ACC112 (cell line): ENCODE data around the gene CDKL4.

Experiments
- H2AFZ ChIP-seq: fragments of 200-600 bp; sonication (generic); one replicate; pipeline ENCODE4 v1.6.0; 2017; ENCODE audit warnings: antibody characterized with exemption, low read length; ENCODE audit not compliant: unreplicated experiment
- H3K27ac ChIP-seq: fragments of 200-600 bp; sonication (generic); 2 replicates; pipeline ENCODE4 v1.5.1; 2014; ENCODE audit warnings: low read depth, mild to moderate bottlenecking, antibody characterized with exemption, low read length, moderate library complexity
- H3K27me3 ChIP-seq: fragments of 200-600 bp; sonication (generic); 2 replicates; pipeline ENCODE4 v1.6.1; 2014; ENCODE audit warnings: mild to moderate bottlenecking, antibody characterized with exemption, low read length, moderate library complexity, mixed read lengths; ENCODE audit not compliant: insufficient read depth
- H3K36me3 ChIP-seq: fragments of 200-600 bp; sonication (generic); 2 replicates; pipeline ENCODE4 v1.6.1; 2016; ENCODE audit warnings: mild to moderate bottlenecking, antibody characterized with exemption, low read length, moderate library complexity, mixed read lengths; ENCODE audit not compliant: insufficient read depth
- H3K4me1 ChIP-seq: fragments of 200-600 bp; sonication (generic); one replicate; pipeline ENCODE4 v1.6.1; 2016; ENCODE audit warnings: low read length, mixed read lengths; ENCODE audit not compliant: insufficient read depth, unreplicated experiment, control insufficient read depth
- H3K4me3 ChIP-seq: fragments of 200-600 bp; sonication (generic); 2 replicates; pipeline ENCODE4 v1.5.1; 2014; ENCODE audit warnings: mild to moderate bottlenecking, low read depth, low read length
- H3K79me2 ChIP-seq: fragments of 200-600 bp; sonication (generic); one replicate; pipeline ENCODE4 v1.6.0; 2016; ENCODE audit warnings: low read length; ENCODE audit not compliant: control insufficient read depth, unreplicated experiment, insufficient read depth

Gene CDKL4

DNA sequence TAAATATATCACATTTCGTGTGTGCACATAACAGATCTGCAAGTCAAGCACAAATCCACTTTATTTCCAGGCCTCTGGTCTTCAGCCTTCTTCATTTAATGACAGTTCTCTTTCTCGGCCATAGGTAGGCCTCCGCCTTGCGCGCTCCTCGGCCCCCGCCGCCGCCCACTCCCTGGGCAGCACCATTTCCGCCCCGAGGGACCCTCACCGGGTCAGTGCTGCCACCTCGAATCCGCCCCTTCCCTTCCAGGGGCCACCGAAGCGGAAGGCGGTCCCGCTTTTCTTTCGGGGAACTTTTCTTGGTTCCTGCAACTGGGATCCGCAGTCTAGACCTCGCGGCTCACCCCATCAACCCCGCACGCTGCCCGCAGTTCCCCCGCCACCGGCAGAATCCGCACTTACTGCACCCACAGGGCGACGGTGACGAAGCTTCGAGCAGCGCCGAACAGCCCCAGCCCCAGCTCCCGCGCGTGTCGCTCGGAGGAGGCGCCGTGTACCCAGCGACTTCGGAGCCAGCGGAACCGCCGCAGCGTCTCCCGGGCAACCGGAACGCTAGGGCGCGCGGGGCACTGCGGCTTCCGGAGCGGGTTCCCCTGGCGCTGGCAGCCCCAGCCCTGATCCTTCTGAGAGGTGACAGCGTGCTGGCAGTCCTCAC, at the start of gene CDKL4:
CDKL4 (minus strand) TSS at position 502 of the 655 bp plus-strand sequence.
- Histone ChIP-seq H3K4me1 (no peaks in the 10 kb centered on the region), H3K36me3 (peaks cover 10% of the 10 kb centered on the region; the same call in 1 of the 2 replicates), H3K27ac (no peak within 1 kb of the TSS), H3K79me2 (no peaks in the 10 kb centered on the region), H3K27me3 (no peaks in the 10 kb centered on the region), H3K4me3 (peak within 1 kb of the TSS; percentile 21; the same call in 1 of the 2 replicates), H2AFZ (no peak within 1 kb of the TSS)

DNA sequence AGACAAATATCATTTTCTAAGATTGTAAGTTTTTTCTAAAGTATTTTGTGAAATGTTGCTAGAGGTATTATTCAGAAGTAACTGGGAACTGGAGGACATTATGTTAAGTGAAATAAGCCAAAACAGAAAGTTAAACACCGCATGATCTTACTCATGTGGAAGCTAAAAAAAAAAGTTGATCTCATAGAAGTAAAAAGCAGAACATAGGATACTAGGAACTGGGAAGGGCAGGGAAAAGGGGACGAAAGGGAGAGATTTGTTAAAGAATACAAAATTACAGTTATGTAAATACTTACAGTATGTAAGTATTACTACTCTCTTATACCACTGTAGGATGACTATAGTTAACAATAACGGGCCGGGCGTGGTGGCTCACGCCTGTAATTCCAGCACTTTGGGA, 46.7 kb upstream of the CDKL4 start:
- Histone ChIP-seq H3K36me3 (peaks cover 15% of the 10 kb centered on the region), H3K79me2 (no peaks in the 10 kb centered on the region)

DNA sequence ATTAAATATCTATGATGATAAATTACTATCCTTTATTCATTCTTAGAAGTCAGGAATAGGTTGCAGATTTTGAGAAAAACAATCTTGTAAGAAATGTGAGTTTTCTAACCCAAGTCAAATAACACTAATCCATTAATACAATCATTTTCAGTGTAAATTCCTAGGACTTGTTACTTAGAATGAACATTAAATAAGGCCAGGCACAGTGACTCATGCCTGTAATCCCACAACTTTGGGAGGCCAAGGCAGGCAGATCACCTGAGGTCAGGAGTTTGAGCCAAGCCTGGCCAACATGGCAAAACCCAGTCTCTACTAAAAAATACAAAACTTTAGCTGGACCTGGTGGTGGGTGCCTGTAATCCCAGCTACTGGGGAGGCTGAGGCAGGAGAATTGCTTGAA, 45.8 kb upstream of the CDKL4 start:
- Histone ChIP-seq H3K79me2 (no peaks in the 10 kb centered on the region), H3K27me3 (no peaks in the 10 kb centered on the region), H3K4me1 (no peaks in the 10 kb centered on the region), H3K4me3 (no peak overlapping the region), H2AFZ (no peak overlapping the region), H3K36me3 (peaks cover 15% of the 10 kb centered on the region), H3K27ac (no peak overlapping the region)

More for the DNA sequence above, 46.7 kb upstream of the CDKL4 start:
- H2AFZ ChIP-seq, result no peak overlapping the region
- H3K27me3 ChIP-seq, result no peaks in the 10 kb centered on the region
- no peak overlapping the region for H3K27ac ChIP-seq
- H3K4me1 ChIP-seq, result no peaks in the 10 kb centered on the region
- H3K4me3 ChIP-seq, result no peak overlapping the region

DNA sequence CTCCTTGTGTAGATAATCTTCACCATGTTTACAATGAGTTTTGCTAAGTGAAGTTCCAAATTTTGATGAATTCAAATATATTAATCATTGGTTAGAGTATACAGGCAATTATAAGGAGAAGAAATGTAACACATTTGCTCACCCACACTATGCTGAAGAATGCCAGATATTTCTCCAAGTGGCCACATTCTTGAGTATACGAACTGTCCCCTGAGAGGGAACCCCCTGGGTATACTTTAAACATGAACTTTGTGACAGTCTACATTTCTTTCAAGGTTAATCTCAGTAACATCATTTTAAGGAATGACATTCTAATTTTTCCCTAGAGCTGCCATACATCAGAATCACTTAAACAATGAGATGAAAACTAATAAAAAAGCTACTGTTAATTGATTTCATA, 39.8 kb upstream of the CDKL4 start:
- peaks cover 15% of the 10 kb centered on the region for H3K36me3 ChIP-seq
- no peaks in the 10 kb centered on the region for H3K79me2 ChIP-seq
- no peaks in the 10 kb centered on the region for H3K27me3 ChIP-seq
- no peak overlapping the region for H3K4me3 ChIP-seq
- H3K4me1 ChIP-seq, result no peaks in the 10 kb centered on the region
- H3K27ac ChIP-seq, result no peak overlapping the region
- H2AFZ ChIP-seq, result no peak overlapping the region

DNA sequence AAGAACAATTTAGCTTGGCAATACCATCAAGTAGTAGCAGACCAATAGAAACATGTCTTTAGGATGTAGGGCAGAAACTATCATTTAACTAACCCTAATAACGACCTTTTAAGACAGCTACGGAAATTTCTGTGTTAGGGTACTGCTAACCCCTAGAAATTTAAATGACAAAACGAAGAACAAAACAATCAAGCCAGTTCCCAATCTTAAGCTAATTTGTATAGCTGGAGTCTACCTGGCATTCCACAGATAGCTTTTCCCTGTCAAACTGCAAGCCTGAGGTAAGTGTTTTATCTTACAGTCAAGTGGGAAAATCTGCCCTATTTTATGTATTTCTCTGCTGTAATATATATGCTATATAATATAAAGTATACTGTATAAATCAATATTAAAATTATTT, 37.6 kb upstream of the CDKL4 start:
- Histone ChIP-seq H3K36me3 (peaks cover 16% of the 10 kb centered on the region), H3K4me3 (no peak overlapping the region), H2AFZ (no peak overlapping the region), H3K27me3 (no peaks in the 10 kb centered on the region), H3K27ac (no peak overlapping the region), H3K4me1 (no peaks in the 10 kb centered on the region), H3K79me2 (no peaks in the 10 kb centered on the region)

DNA sequence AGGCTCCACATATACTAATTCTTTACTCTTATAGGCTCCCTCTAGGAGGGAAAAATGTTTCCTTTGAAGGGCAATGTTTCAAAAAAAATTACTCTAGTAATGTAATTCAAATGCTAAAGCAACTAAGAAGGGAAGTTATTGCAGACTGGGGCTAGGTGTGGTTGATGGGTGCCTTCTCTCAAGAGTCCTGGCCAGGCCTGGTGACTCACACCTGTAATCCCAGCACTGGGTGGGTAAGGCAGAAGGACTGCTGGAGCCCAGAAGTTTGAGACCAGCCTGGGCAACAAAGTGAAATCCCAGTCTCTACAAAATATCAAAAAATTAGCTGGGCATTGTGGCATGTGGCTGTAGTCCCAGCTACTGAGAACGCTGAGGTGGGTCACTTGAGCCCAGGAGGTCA, 31.2 kb upstream of the CDKL4 start:
- Histone ChIP-seq H3K27me3 (no peaks in the 10 kb centered on the region), H3K4me1 (no peaks in the 10 kb centered on the region), H3K27ac (no peak overlapping the region), H3K79me2 (no peaks in the 10 kb centered on the region), H3K4me3 (no peak overlapping the region), H2AFZ (no peak overlapping the region), H3K36me3 (peaks cover 27% of the 10 kb centered on the region)

DNA sequence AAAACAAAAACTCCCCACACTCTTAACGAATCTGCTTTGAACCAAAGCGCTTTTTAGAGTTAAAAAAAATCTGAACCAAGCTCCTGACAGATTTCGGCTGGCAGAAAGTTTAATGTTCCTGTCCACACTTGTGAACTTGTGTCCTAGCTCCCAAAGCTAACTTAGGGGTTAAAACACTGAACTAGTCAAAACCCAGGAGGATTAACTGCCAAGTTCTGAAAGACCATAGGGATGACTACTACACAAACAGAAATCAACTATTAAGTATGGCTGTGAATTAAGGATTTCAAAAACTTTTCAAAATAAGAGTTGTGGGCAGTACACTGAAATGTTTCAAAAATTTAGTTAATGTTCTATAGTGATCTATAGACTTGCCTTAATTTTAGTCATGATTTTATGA, 26.2 kb upstream of the CDKL4 start:
- Histone ChIP-seq H3K36me3 (peaks cover 13% of the 10 kb centered on the region), H3K4me3 (no peak overlapping the region), H3K27ac (no peak overlapping the region), H2AFZ (no peak overlapping the region), H3K79me2 (no peaks in the 10 kb centered on the region), H3K4me1 (peaks cover 10% of the 10 kb centered on the region), H3K27me3 (no peaks in the 10 kb centered on the region)

DNA sequence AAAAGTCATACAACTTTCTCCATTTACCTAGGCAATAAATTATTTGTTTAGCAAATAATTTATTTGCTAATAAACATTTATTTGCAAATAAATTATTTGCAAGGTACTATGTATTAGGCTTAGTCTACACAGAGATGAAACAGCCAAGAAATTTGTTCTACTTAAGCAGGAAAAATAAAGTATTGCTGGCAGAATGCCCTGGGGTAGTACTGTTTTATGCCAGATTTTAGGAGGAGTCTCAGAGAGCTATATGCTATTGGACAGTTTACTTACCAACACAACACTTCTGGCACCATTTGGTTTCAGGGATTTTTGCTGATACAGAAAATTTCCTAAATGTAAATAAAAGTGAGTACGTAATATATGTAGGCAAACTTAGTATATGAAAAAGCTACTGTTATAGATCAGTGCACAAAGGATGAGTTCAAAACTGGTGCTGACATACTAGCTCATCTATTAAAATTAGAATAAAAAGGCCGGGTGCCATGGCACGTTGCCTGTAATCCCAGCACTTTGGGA, 23.2 kb upstream of the CDKL4 start:
- no peak overlapping the region for H3K27ac ChIP-seq
- no peak overlapping the region for H2AFZ ChIP-seq
- no peaks in the 10 kb centered on the region for H3K79me2 ChIP-seq
- H3K4me3 ChIP-seq, result no peak overlapping the region
- H3K36me3 ChIP-seq, result peaks cover 15% of the 10 kb centered on the region
- H3K4me1 ChIP-seq, result peaks cover 10% of the 10 kb centered on the region
- no peaks in the 10 kb centered on the region for H3K27me3 ChIP-seq

DNA sequence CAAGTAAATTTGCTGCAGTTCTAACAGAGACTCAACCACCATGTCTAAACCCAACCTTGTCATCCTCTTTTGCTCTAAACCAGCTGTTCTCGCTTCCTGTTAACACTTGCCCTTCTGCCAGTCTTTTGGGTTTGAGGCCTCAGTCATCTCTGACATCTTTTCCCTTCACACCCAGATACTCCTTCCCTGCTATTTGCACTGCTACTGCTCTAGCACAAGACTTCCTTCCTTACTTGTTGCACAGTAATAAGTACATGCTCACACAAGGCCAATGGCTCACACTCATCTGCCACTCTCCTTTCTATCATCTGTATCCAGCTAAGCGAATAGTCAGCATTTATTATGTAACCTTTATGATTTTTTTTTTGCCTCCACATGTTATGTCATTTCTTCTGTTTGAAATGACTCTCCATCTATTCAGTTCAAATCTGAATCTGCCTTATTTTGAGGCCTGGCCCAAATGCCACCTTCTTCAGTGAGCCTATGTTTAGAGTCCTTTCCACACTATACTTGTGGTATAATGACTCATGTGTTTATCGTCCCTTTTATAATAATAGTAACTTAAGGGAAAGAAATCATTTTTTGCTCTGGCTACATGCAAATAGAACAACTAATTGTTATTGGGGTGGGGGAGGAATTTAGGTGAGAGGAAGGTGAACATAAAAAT, 22.5 kb upstream of the CDKL4 start:
- Histone ChIP-seq H3K4me1 (peaks cover 10% of the 10 kb centered on the region), H3K27me3 (no peaks in the 10 kb centered on the region), H3K27ac (no peak overlapping the region), H2AFZ (no peak overlapping the region), H3K36me3 (peaks cover 17% of the 10 kb centered on the region), H3K79me2 (no peaks in the 10 kb centered on the region), H3K4me3 (no peak overlapping the region)

DNA sequence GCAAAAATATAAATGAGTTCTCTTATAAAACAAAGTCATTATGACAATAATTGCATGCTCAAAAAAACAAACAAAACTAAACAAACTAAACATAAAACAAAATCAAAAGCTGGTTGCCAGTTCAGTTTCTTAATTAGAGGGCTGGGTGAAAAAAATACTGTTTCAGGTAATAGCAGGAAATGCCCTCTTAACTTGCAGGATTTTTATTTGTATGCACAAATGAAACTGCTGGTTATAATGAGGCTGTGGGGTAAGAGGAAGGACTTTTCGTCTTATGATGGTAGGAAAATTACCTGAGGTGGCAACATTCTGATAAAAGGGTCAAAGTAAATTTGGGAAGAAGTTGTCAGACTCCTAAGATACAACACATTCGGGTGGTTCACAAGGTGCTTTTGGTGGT, 21.5 kb upstream of the CDKL4 start:
- no peak overlapping the region for H3K27ac ChIP-seq
- no peaks in the 10 kb centered on the region for H3K79me2 ChIP-seq
- H3K27me3 ChIP-seq, result no peaks in the 10 kb centered on the region
- no peak overlapping the region for H2AFZ ChIP-seq
- peaks cover 18% of the 10 kb centered on the region for H3K36me3 ChIP-seq
- no peak overlapping the region for H3K4me3 ChIP-seq
- peaks cover 10% of the 10 kb centered on the region for H3K4me1 ChIP-seq

DNA sequence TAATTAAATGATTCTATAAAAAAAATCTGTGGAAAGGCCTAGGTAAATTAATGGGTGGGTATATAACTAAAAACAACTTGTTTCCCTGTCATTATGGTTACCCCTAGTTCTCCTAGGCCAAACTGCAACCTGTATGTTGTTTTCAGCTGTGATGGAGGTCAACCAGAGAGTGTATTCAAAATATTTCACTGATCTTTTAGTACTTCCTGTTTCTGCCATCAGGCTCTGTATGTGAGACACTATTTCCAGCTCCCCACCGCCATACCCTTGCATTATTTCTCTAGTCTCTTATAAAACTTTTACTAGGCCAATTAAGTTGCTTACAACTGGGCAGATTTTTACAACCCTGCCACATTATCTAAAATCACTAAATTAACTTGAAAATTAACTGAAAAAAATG, 21.0 kb upstream of the CDKL4 start:
- Histone ChIP-seq H3K36me3 (peaks cover 22% of the 10 kb centered on the region), H3K27me3 (no peaks in the 10 kb centered on the region), H3K79me2 (no peaks in the 10 kb centered on the region), H3K27ac (no peak overlapping the region), H3K4me3 (no peak overlapping the region), H3K4me1 (peaks cover 10% of the 10 kb centered on the region), H2AFZ (no peak overlapping the region)
